Activated CD8-positive, alpha-beta memory T cell treated with anti-CD3 and anti-CD28 coated beads, Interleukin-2, amount 50 U/mL, for 1 hour (primary cell): Measurements from ENCODE around the gene FOXJ1.
A peak's percentile ranks its signal among the peaks of the same experiment; 100 is the strongest.

Source experiments
- DNase-seq: peaks from one replicate; pipeline ENCODE4 v3.0.0-alpha.2; 2020; ENCODE audit errors: extremely low read depth

The FOXJ1 gene

DNA sequence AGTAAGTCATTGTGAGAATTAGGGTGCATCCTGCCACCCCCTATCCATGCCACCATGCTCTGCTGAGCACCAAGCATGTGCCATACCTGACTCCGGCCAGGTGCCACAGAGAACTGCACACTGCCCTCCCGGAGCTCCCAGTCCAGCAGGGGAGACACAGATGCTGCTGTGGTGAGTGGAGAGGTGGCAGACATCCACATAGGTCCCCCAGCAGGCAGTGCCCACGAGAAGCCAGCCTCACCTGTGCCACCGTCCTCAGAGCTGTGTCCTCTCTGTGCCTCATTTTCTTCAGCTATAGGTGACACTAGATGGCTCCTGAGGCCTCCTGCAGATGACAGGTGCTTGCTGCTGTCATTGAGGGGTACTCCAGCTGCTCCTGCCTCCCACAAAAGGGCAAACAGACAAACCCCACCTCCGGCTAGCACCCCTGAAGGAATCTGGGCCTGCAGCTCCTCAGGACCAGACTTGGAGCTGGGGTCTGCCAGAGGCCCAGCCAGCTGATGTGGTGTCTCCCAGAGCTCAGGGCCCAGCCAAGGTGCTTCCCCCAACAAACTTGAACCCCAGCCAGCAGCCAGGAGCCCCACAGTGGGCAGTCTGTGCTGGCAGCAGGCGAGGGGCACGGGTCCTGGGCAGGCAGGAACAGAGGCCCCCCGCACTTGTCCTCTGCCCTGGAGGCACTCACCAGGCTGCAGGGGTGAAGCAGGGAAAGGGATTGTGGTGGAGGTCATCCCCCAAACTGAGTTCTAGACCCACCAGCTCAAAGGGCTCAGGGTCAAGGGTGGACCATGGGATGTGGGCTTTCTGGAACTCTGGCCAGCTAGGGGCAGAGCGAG lies 17.1 kb downstream of the FOXJ1 start:
- no peak for DNase-seq

- DNase-seq, result no peak
Observed at GRCh38 chr17:76123191-76123499, 17.9 kb downstream of the FOXJ1 start.

DNA sequence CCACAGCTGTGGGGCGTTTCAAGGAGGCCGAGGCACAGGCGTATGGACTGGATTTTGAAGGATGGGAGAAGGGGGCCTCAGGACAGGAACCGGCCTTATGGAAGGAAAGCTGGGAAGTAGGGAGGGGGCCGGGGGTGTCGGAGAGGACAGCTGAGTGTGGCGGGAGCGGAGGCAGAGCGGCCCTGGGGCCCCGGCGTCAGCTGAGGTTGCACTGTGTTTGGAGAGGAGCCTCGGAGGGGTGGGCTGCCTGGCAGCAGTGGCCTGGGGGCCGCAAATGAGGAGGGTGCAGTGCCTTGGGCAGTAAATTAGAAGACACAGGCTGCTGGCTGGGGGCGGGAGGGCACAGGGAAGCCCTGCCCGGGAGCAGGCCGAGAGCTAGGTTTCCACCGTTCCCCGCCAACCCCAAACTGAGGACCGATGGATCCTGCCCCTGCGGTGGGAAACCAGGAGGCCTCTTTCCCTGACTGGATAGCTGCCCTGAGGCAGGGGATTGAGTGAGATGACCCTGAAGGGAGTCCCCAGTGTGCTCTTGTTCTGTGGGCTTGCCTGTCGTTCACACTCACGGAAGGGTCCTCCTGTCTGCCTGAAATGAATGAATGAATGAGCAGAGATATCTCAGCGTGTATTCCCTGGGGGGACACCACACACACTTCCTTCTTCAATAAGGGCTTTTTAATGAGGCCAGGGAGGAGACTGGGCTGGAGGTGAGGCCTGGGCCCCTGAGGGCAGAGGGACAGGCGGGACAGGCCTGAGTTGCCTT lies 18.4 kb downstream of the FOXJ1 start:
- DNase-seq, result no peak

DNA sequence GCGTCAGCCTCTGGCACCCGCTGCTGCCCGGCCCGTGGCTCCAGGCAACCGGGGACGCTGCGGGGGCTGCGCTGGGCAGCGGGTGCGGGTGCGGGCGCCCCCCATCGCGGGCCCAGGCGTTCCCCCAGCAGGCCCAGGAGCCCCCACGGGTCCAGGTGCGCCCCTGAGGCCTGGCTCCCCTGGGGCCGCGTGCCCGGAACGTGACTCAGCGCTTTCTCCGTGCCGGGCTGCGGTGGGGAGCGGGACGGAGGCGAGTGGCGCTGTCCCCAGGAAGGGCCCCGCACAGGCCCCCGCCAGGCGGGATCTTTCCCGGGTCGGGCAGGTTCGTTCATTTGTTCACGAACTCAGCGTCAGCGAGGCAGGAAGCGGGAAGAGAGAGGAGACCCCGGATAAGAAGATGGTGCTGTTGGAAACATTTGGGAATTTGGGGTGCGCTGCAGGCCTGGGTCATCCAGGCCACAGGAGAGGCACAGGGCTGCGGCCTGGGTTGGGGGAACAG lies 19.1 kb downstream of the FOXJ1 start:
- DNase-seq, result no peak

DNA sequence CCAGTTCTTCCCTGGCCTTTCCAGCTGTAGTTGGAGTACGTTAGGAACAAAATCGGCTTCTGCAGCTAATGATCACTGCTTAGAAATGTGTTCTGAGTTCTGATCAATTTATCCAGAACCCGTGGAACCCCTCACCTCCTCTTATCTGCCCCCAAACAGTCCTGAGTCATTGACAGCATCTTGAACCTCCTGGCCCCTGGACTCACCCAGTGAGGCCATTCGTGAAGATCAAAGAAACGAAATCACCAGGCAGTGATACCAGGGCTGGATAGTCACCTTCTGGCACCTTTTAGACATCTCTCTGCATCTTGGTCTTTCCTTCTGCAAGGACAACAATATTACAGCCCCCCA lies 20.4 kb downstream of the FOXJ1 start:
- DNase-seq, result no peak

GRCh38 chr17:76119409-76120371 lies 21.4 kb downstream of the FOXJ1 start:
- DNase-seq, result no peak

- no peak for DNase-seq
Observed at GRCh38 chr17:76115138-76115754, 25.8 kb downstream of the FOXJ1 start.

GRCh38 chr17:76111956-76112355 lies 29.1 kb downstream of the FOXJ1 start:
- DNase-seq, result no peak

DNA sequence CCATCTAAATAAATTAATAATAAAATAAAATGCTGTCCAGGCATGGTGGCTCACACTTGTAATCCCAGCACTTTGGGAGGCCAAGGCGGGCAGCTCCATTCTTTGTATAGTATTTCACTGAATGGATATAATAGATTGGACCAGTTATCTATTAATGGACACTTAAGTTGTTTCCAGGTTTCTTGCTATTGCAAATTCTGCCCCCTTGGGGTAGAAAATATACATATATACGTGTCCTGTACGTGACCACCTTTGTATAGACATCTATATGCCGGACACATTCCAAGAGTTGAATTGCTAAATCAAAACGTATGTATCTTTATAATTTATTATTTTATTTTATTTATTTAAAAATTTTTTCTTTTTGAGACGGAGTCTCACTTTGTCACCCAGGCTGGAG lies 33.5 kb downstream of the FOXJ1 start:
- DNase-seq, result no peak

DNA sequence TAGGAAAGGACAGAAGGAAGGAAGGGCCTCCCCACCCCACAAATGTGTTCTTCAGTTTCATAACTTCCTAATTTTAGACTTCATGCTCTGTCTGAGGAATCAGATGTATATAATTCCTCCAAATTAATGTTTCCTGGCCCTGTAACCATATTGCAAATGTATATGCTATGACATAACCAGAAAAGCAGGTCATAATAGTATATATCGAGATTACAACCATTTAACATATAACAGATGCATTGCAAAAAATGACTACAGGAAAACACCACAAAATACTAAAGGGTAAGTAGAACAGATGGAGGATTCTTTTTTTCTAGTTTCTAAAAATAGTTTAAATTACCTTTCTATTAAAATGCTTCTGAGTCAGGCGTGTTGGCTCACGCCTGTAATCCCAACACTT lies 34.3 kb downstream of the FOXJ1 start:
- DNase-seq, result no peak

DNA sequence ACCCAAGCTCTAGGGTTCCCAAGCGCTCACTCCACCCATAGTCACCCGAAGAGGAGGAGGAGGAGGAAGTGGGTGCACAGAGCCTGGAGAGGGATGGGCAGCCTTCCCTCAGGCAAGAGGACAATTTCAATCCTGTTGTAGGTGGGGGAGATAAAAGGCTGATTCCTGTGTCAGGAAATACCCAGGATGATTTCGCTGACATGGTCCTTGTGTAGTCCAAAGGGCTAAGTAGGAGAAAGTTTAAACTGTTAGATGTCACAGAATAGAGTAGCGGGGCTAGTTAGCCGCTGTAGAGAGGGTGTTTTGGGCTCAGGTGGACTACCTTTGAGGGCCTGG lies 36.2 kb downstream of the FOXJ1 start:
- DNase-seq, result no peak

DNA sequence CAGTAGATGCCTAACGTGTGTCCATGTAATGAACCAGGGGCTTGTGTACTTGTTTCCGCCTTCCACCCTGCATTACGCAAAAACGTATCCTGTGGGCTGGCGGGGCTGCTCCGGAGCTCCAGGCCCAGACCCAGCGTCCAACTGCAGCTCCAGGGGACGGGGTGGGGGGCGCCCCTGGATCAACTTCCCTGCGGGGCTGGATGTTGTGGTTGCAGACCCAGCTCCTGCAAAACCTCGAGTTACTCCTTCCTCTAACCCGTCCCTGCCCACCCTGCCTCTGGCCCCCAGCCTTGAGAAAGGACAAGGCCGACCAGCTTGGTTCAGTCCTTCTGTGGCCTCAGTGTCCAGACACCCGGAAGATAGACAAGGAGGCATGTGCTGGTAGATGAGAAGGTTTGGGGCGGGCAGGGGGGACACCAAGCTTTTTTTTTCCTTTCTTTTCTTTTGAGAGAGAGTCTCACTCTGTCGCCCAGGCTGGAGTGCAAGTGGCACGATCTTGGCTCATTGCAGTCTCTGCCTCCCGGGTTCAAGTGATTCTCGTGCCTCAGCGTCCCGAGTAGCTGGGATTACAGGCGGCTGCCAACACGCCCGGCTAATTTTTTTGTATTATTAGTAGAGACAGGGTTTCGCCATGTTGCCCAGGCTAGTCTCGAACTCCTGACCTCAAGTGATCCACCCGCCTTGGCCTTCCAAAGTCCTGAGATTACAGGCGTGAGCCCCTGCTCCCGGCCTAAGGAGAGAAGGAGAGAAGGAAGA lies 36.7 kb downstream of the FOXJ1 start:
- no peak for DNase-seq

DNA sequence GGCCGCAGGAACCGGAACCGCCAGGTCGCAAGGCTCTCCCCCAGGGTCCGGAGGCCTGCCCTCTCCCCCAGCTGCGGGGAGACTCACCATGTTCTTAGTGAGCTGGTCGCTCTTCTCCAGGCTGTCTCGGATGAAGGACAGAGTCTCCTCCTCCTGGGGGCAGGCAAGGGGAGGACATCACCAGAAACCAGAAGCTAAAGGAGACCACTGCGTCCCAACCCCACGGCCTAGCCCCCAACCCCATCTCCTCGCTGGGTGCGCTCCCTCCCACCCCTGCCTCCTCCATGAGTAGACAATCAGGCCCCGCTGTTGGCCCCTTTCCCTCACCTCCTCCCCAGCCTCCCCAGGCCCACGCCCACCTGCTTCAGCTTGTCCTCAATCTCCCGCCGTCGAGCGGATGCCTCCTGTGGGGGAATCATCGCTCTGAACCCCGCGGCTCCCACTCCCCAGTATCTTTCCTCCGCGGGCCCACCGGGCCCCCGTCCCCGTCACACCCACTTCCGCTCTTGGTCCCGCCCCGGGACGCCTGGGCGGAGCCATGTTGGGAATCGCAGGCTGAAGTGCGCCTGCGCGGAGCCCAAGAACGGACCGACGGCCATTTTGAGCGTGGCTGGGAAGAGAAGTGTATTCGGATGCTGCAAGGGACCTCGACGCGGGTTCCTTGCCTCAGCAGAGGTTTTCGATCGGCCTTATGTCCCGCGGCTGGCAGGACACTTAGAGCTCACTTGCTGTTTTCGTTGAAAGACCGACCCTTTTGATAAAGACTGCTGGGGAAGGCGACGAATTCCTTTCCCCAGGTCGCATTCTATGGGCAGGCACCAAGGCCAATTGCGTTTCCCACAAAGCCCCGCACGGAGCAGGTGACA lies 37.5 kb downstream of the FOXJ1 start, which contains the start of gene EXOC7:
EXOC7 (minus strand) TSS at position 514 of the 866 bp plus-strand sequence; CDS start at position 419, 95 bp downstream.
- DNase-seq, result peak; percentile 62

- DNase-seq, result no peak
Observed at GRCh38 chr17:76102944-76103273, 38.1 kb downstream of the FOXJ1 start.

- no peak for DNase-seq
Observed at GRCh38 chr17:76097716-76098295, 43.2 kb downstream of the FOXJ1 start.

DNA sequence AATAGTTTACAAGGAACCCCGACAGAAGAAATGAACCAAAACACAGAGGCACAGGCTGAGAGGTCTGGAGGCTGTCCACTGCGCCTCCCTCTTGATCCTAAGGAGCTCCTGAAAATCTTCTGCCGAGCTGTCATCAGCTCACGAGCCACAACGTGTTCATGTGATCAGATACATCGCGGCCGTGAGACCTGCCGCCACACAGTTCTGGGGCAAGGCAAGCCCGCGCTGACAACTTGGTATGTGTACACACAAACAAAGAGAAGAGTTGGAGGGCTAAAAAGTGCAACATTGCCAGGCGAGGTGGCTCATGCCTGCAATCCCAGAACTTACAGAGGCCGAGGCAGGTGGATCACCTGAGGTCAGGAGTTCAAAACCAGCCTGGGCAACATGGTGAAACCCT lies 45.1 kb downstream of the FOXJ1 start:
- no peak for DNase-seq

DNA sequence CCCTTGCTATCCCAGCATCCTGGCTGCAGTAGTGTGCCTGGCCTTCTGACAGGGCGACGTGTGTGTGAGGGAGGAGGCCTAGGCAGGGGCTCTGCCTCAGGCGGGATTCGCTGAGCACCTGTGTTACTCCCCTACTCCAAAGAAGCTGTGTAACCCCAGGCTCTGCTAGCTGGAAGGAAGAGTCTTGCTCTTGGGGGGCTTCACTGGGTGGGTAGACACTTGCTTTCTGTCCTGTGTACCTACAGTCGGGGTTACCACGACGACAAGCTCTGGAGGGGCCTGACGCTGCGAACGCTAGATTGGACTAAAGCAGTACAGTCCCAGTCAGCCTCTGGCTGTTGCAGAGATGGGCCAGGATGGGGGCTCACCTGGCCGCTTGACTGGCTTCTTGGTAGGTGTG lies 47.0 kb downstream of the FOXJ1 start:
- no peak for DNase-seq

DNA sequence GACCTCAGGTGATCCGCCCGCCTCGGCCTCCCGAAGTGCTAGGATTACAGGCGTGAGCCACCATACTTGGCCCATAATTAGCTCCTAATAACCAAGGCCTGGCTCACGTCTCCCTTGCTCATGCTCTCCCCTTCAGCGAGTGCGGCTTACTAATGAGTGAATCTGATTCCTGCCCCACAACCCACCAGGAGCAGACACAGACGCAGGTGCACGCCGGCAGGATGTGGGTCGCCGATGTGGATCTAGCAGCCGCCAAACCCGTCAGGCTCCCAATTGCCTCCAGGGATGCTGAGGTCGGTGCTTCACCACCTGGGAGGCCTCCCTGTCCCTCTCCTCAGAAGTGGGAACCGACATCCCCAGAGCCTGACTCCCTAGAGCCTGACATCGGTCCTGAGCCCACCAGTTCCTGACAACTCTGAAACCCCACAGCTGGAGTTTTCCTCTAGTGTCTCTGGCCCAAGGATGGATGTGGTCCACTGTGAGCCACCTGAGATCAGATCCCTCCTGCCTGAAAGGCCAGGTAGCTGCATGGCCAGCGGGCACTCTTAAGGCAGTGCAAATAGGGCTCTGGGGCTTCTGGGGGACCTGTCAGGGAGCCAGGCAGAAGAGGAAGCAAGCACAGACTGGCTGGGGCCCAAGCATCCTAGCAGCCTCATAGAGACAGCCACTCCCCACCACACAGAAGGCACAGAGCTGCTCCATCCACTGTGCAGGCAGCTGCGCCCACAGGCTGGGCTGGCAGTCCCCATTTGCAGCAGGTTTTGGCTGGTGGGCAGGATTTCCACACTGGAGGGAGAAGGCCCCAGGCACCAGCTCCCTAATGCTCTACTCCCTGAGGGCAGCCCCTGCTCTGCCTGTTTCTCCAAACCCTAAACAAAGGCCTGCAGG lies 48.3 kb downstream of the FOXJ1 start:
- DNase-seq, result no peak
